Mammary epithelial cell (primary cell): ENCODE measurements around the gene ATP11A.
"Not testable (repeated sequence)": the region's sequence is repeated elsewhere in the genome, so short reads cannot be mapped to it uniquely, and the experiment has no call there.

Source experiments
- CTCF ChIP-seq, 2 donors: IDR thresholded peaks in 1 of 2; conservative IDR thresholded peaks in 1 of 2; 2 replicates each; pipeline ENCODE4 v1.5.1; 2011 to 2012; ENCODE audit warnings: inconsistent platforms in 2 of 2, low read length in 2 of 2, mild to moderate bottlenecking in 2 of 2, control low read depth in 1 of 2, low read depth in 1 of 2; ENCODE audit not compliant: insufficient read depth in 1 of 2; ENCODE audit errors: extremely low read depth in 1 of 2
- EZH2 ChIP-seq: IDR thresholded peaks from 2 replicates; pipeline ENCODE4 v1.6.1; 2012; ENCODE audit warnings: low read length, inconsistent platforms, borderline replicate concordance

- TF ChIP-seq CTCF (conservative IDR thresholded peaks at IDR 0.05 in 1 of 2, IDR thresholded peaks at IDR 0.05 in 1 of 2; ENCODE audit: extremely low read depth in 1 of 2, insufficient read depth in 1 of 2, low read depth in 1 of 2, low read length in 2 of 2); EZH2: not testable (repeated sequence)
Measured at GRCh38 chr13:112863356-112863755, 173.5 kb downstream of the ATP11A start.
